ENCODE measurements around the gene PROP1. TPM values are rescaled to one million over a fixed set of nuclear protein-coding genes. Genes with fewer than 3 reads are reported as not detected.
"Not testable (repeated sequence)": the region's sequence is repeated elsewhere in the genome, so short reads cannot be mapped to it uniquely, and the experiment has no call there.

PROP1 gene
- polyA plus RNA-seq, 3 donors: not detected

DNA sequence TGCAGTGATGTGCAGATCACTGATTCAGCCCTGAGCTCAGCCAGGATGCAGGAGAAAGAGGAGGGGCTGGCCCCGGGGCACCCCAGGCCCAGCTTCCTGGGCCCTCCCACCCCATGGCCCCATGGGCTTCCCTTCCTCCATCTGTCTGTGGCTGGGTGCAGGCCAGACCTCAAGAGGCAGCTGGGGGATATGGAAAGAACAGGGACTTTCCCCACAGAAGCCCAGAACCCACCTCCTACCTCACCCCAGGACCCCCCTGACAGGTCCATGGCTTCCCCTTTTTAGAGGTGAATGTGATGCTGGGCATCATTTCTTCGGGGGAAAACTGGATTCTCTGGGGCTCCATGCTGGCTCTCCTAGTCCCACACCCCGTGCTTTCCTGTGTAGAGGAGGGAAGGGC, 53.1 kb downstream of the PROP1 start:
- peaks cover 3 to 19% of the 10 kb centered on the region in 2 donors for H3K27me3 ChIP-seq (ENCODE audit: control insufficient read depth in 2 of 2, insufficient read depth in 2 of 2, low read length in 2 of 2)
- H3K36me3 Mint-ChIP-seq; H3K9me3 Mint-ChIP-seq; H3K4me1 ChIP-seq (ENCODE audit: control insufficient read depth in 1 of 2, insufficient read depth in 2 of 2, low read length in 2 of 2); H3K9me3 ChIP-seq (replicated peaks in 1 of 2; ENCODE audit: control insufficient read depth in 1 of 2, insufficient read depth in 1 of 2, low read length in 2 of 2); H3K4me3 Mint-ChIP-seq; H3K36me3 ChIP-seq (replicated peaks in 1 of 2; ENCODE audit: control insufficient read depth in 1 of 2, insufficient read depth in 2 of 2, low read length in 2 of 2); intact Hi-C loops (cut with micrococcal nuclease); H3K4me1 Mint-ChIP-seq; H3K79me2 ChIP-seq (ENCODE audit: insufficient read depth, low read length); H3K27ac ChIP-seq (ENCODE audit: low read depth in 1 of 2, low read length in 2 of 2); DNase-seq; H3K27ac Mint-ChIP-seq; H4K20me1 ChIP-seq (ENCODE audit: insufficient read depth, low read length); H3K4me3 ChIP-seq (replicated peaks in 1 of 3; ENCODE audit: low read depth in 2 of 3, low read length in 3 of 3); H3K9ac ChIP-seq (ENCODE audit: insufficient read depth, low read length, poor library complexity, severe bottlenecking); H2AFZ ChIP-seq (ENCODE audit: insufficient read depth, low read depth, low read length, poor library complexity, severe bottlenecking); H3K4me2 ChIP-seq (replicated peaks; ENCODE audit: extremely low read depth, low read length, poor library complexity, severe bottlenecking): not testable (repeated sequence)
- H3K27me3 Mint-ChIP-seq (ENCODE audit: low read depth in 3 of 3): peaks cover 36 to 61% (median 48%) of the 10 kb centered on the region in 3 donors
- WGBS (ENCODE audit: insufficient coverage): no CpG with 5 or more reads among the region's 3 CpGs

Other genes with a start within 250 kb of the PROP1 start
- gene FAM153A, start 213.3 kb downstream of the PROP1 start, polyA plus RNA-seq: not detected
- under 1 TPM in 1 of 3 donors, not detected in 2; 0.01 TPM for gene N4BP3, start 117.3 kb upstream of the PROP1 start, polyA plus RNA-seq
- 10 to 100 TPM; 20.9 to 27.4 (median 23.9) TPM for gene RMND5B, start 134.8 kb upstream of the PROP1 start, polyA plus RNA-seq
- 100 to 1,000 TPM in 2 of 3 donors, 10 to 100 TPM in 1; 68.9 to 139 (median 108) TPM for gene NHP2, start 157.6 kb upstream of the PROP1 start, polyA plus RNA-seq
- gene GMCL2, start 191.1 kb upstream of the PROP1 start, polyA plus RNA-seq: not detected
- 10 to 100 TPM; 44.8 to 59.4 (median 54.2) TPM for gene HNRNPAB, start 208.3 kb upstream of the PROP1 start, polyA plus RNA-seq
- gene PHYKPL, start 236.6 kb upstream of the PROP1 start, polyA plus RNA-seq: 100 to 1,000 TPM in 1 of 3 donors, 10 to 100 TPM in 2; 39.2 to 199 (median 43.0) TPM

All from CD14-positive monocyte (primary cell).